Fibroblast of lung (primary cell): ENCODE data around the gene DNAH8. TPM values are rescaled to one million over a fixed set of nuclear protein-coding genes. Genes with fewer than 3 reads are reported as not detected.

Experiments used
- DNase-seq, 2 donors: peaks; one replicate each; pipeline versions ENCODE4 v3.0.0 to v3.0.0-alpha.2; 2010; ENCODE audit warnings: low read depth in 2 of 2
- H2AFZ ChIP-seq: 2 replicates; pipeline ENCODE4 v1.5.1; 2012; ENCODE audit warnings: low read length, control low read depth, inconsistent platforms
- H3K27ac ChIP-seq: 2 replicates; pipeline ENCODE4 v1.5.1; 2011; ENCODE audit warnings: low read length, control low read depth; ENCODE audit not compliant: insufficient read depth
- H3K27me3 ChIP-seq: 2 replicates; pipeline ENCODE4 v1.5.1; 2011; ENCODE audit warnings: mild to moderate bottlenecking, low read length; ENCODE audit not compliant: control insufficient read depth, insufficient read depth
- H3K36me3 ChIP-seq: 2 replicates; pipeline ENCODE4 v1.5.1; 2011; ENCODE audit warnings: low read length; ENCODE audit not compliant: control insufficient read depth, insufficient read depth
- H3K4me1 ChIP-seq: 2 replicates; pipeline ENCODE4 v1.5.1; 2011; ENCODE audit warnings: low read length; ENCODE audit not compliant: control insufficient read depth, insufficient read depth; ENCODE audit errors: extremely low read depth
- H3K4me2 ChIP-seq: 2 replicates; pipeline ENCODE4 v1.5.1; 2011; ENCODE audit warnings: low read length, control low read depth; ENCODE audit not compliant: insufficient read depth; ENCODE audit errors: extremely low read depth
- H3K4me3 ChIP-seq, 4 experiments: fragments of 200-600 bp in 1 of 4; sonication (generic) in 1 of 4; replicated peaks in 1 of 4; 2 replicates each; pipeline ENCODE4 v1.5.1; 2011 to 2016; ENCODE audit warnings: low read length in 4 of 4, low read depth in 3 of 4, mild to moderate bottlenecking in 3 of 4, control low read depth in 2 of 4, inconsistent platforms in 1 of 4, mixed read lengths in 1 of 4; ENCODE audit not compliant: insufficient read depth in 1 of 4; ENCODE audit errors: control extremely low read depth in 1 of 4
- H3K79me2 ChIP-seq: 2 replicates; pipeline ENCODE4 v1.5.1; 2012; ENCODE audit warnings: mild to moderate bottlenecking, low read length, inconsistent platforms; ENCODE audit not compliant: control insufficient read depth, insufficient read depth
- H3K9ac ChIP-seq: 2 replicates; pipeline ENCODE4 v1.5.1; 2011; ENCODE audit warnings: mild to moderate bottlenecking, low read length, control low read depth; ENCODE audit not compliant: insufficient read depth
- H3K9me3 ChIP-seq: 2 replicates; pipeline ENCODE4 v1.5.1; 2012; ENCODE audit warnings: low read depth, low read length; ENCODE audit not compliant: control insufficient read depth, insufficient read depth
- H4K20me1 ChIP-seq: 2 replicates; pipeline ENCODE4 v1.5.1; 2011; ENCODE audit warnings: low read length; ENCODE audit not compliant: control insufficient read depth, insufficient read depth; ENCODE audit errors: extremely low read depth
- CTCF ChIP-seq, 2 donors: IDR thresholded peaks in 1 of 2; conservative IDR thresholded peaks in 1 of 2; 1 replicate in 1 of 2; 2 replicates in 1 of 2; pipeline ENCODE4 v1.5.1; 2011 to 2012; ENCODE audit warnings: low read length in 2 of 2, control low read depth in 1 of 2, inconsistent platforms in 1 of 2, low read depth in 1 of 2, mild to moderate bottlenecking in 1 of 2
- EZH2 ChIP-seq: IDR thresholded peaks from 2 replicates; pipeline ENCODE4 v1.5.1; 2012; ENCODE audit warnings: low read length, control low read depth, mild to moderate bottlenecking; ENCODE audit errors: missing control alignments
- polyA plus RNA-seq, 2 donors: library from polyadenylated mRNA; depleted of rRNA in 1 of 2; stranded (reverse) in 1 of 2; unstranded in 1 of 2; fragments of >200 nt; gene quantifications; 2 replicates each; pipeline ENCODE4 v1.2.1, GENCODE V29; 2011 to 2012; ENCODE audit warnings: missing spikeins in 1 of 2
- total RNA-seq: library from RNA; depleted of rRNA; stranded (reverse); fragments of >200 nt; gene quantifications from 2 replicates; pipeline ENCODE4 v1.2.1, GENCODE V29; 2014

The DNAH8 gene
- total and polyA plus RNA-seq, 2 donors (not counting 1 experiment from before 2014, with no cell fraction given) = under 0.01 TPM; not detected in 1

GRCh38 chr6:38897507-38897906 is 182.4 kb downstream of the DNAH8 start:
- no peak for TF ChIP-seq EZH2
- TF ChIP-seq CTCF (conservative IDR thresholded peaks at IDR 0.05 in 1 of 2, IDR thresholded peaks at IDR 0.05 in 1 of 2; ENCODE audit: low read depth in 1 of 2, low read length in 2 of 2) = no peak
- Histone ChIP-seq H3K4me3 (no peak overlapping the region), H4K20me1 (no peaks in the 10 kb centered on the region), H3K27ac (no peak overlapping the region), H2AFZ (no peak overlapping the region), H3K79me2 (no peaks in the 10 kb centered on the region), H3K27me3 (no peaks in the 10 kb centered on the region), H3K9ac (no peak overlapping the region), H3K36me3 (no peaks in the 10 kb centered on the region), H3K9me3 (no peaks in the 10 kb centered on the region), H3K4me1 (no peaks in the 10 kb centered on the region), H3K4me2 (no peak overlapping the region)
- DNase-seq = no peak

- H3K4me1 ChIP-seq = no peaks in the 10 kb centered on the region
- H3K4me3 ChIP-seq = no peak overlapping the region
- TF ChIP-seq EZH2 (no peak), CTCF (conservative IDR thresholded peaks at IDR 0.05 in 1 of 2, IDR thresholded peaks at IDR 0.05 in 1 of 2; ENCODE audit: low read depth in 1 of 2, low read length in 2 of 2) (no peak)
These were observed 186.9 kb downstream of the DNAH8 start for GRCh38 chr6:38901802-38902522.

GRCh38 chr6:38906582-38906981 is 191.5 kb downstream of the DNAH8 start:
- TF ChIP-seq EZH2 = no peak
- no peak for TF ChIP-seq CTCF (conservative IDR thresholded peaks at IDR 0.05 in 1 of 2, IDR thresholded peaks at IDR 0.05 in 1 of 2; ENCODE audit: low read depth in 1 of 2, low read length in 2 of 2)
- no peak overlapping the region for H3K4me3 ChIP-seq
- H3K36me3 ChIP-seq = no peaks in the 10 kb centered on the region
- no peaks in the 10 kb centered on the region for H3K27me3 ChIP-seq
- no peak overlapping the region for H3K9ac ChIP-seq
- H3K4me1 ChIP-seq = no peaks in the 10 kb centered on the region
- no peak for DNase-seq
- H3K4me2 ChIP-seq = no peak overlapping the region
- no peak overlapping the region for H2AFZ ChIP-seq
- H4K20me1 ChIP-seq = no peaks in the 10 kb centered on the region
- no peaks in the 10 kb centered on the region for H3K9me3 ChIP-seq
- H3K27ac ChIP-seq = no peak overlapping the region
- no peaks in the 10 kb centered on the region for H3K79me2 ChIP-seq

More at GRCh38 chr6:38901802-38902522, 186.9 kb downstream of the DNAH8 start:
- H3K4me2 ChIP-seq = no peak overlapping the region
- no peaks in the 10 kb centered on the region for H3K9me3 ChIP-seq
- H3K27me3 ChIP-seq = no peaks in the 10 kb centered on the region
- H3K79me2 ChIP-seq = no peaks in the 10 kb centered on the region
- H3K36me3 ChIP-seq = no peaks in the 10 kb centered on the region
- no peak for DNase-seq
- H2AFZ ChIP-seq = no peak overlapping the region
- no peak overlapping the region for H3K27ac ChIP-seq
- no peak overlapping the region for H3K9ac ChIP-seq
- no peaks in the 10 kb centered on the region for H4K20me1 ChIP-seq
